Measurements from ENCODE around the gene FGFBP2. TPM values are rescaled to one million over a fixed set of nuclear protein-coding genes. Genes with fewer than 3 reads are reported as not detected.

Gene FGFBP2
- total RNA-seq, 1 donor from 2014 or later = 2.7 TPM

- DNase-seq (ENCODE audit: missing footprints) (no peak), ATAC-seq (no peak)
- intact Hi-C loops (cut with DNase I) = no loop called here
These were observed 49.9 kb downstream of the FGFBP2 start for GRCh38 chr4:15912961-15913630.

GRCh38 chr4:15912236-15912635 is 50.7 kb downstream of the FGFBP2 start:
- intact Hi-C loops (cut with DNase I) = no loop called here
- no peak for ATAC-seq

More at GRCh38 chr4:15912236-15912635, 50.7 kb downstream of the FGFBP2 start:
- DNase-seq (ENCODE audit: missing footprints) = no peak

Other genes starting within 250 kb of the FGFBP2 start
- gene CD38, start 184.8 kb downstream of the FGFBP2 start, total RNA-seq = 2.2 TPM
- gene FGFBP1, start 24.4 kb downstream of the FGFBP2 start, total RNA-seq = not detected
- 3.5 TPM for gene PROM1, start 120.8 kb upstream of the FGFBP2 start, total RNA-seq

Measured in Right ventricle myocardium inferior (tissue), 1 donor.